Endometrial microvascular endothelial cells (primary cell): ENCODE data around the gene SPRR1B. TPM values are rescaled to one million over a fixed set of nuclear protein-coding genes. Genes with fewer than 3 reads are reported as not detected.
"Not testable (repeated sequence)": the region's sequence is repeated elsewhere in the genome, so short reads cannot be mapped to it uniquely, and the experiment has no call there.

Source experiments
- in situ Hi-C: cut with HindIII; loops from 2 replicates; pipeline ENCODE4 v1.10.0; 2017; ENCODE audit warnings: low sequenced_read_pairs, low pct_unique_long_range_greater_than_20kb; ENCODE audit errors: inconsistent ontology term
- total RNA-seq: library from RNA; depleted of rRNA; stranded (reverse); fragments of >200 nt; gene quantifications from one replicate; pipeline ENCODE4 v1.2.3, GENCODE V29; 2015; ENCODE audit errors: inconsistent ontology term

Gene SPRR1B
- total RNA-seq, 1 donor from 2014 or later, result not detected

GRCh38 chr1:153032073-153032472 is 1.1 kb downstream of the SPRR1B start:
- in situ Hi-C loops, result no loop called here

DNA sequence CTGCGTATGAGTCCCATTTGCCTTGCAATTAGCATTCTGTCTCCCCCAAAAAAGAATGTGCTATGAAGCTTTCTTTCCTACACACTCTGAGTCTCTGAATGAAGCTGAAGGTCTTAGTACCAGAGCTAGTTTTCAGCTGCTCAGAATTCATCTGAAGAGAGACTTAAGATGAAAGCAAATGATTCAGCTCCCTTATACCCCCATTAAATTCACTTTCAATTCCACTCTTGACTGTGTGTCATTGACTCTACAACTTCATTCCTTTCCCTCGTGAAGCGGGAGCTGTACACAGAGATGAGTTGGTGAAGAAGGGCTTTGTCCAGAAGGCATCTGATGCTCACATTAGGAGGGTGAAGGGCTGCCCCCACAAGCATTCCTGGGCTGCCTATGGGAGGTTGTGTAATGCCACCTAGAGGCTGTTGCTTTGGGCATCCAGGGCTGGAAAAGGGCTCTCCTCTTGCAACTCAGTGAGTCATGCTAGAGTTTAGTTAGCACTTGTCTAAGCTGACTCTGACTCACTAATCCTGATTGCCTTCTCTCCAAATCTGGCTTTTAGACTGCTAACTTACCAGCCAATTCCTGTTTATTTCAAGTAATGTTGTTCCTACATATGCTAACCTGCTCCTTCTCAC is 1.8 kb downstream of the SPRR1B start:
- in situ Hi-C loops, result no loop called here

DNA sequence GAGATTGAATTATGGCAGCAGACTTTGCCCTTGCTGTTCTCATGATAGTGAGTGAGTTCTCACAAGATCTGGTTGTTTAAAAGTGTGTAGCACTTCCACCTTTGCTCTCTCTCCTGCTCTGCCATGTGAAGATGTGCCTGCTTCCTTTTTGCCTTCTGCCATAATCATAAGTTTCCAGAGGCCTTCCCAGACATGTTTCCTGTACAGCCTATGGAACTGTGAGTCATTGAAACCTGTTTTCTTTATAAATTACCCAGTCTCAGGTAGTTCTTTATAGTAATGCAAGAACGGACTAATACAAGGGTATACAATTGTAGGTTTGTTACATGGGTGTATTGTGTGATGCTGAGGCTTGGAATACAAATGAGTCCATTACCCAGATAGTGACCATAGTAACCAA is 4.2 kb downstream of the SPRR1B start:
- in situ Hi-C loops, result no loop called here

DNA sequence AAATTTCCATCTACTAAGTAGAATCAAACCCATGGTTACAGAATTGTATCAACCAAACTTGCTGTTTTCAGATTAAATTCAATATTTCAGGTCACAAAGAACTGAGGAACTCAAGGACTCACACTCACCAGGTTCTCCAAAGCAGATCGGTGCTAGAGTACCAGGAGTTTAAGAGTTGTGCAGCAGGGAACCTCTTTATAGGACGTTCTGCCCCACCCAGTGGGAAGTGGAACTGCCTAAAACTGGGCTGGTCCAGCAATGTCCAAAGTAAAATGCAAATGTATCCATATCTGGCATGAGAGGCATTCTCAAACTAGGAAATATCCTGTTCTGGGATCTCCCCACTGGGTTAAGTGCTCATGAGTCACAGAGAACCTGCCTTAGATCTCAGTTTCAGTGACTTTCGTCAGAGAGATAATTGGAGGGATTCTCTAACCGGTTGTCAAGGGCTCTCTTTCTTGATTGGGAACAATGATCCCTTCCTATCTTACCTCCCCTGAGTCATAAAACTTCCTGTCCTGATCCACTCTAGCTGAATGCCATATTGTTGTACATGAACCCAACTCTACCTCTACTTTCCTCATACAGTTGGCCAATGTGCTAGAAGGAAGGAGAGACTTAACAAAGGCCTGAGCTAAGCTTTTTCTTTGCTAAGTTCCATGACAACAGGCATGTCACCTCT is 10.1 kb downstream of the SPRR1B start, which contains the start of gene SPRR2D:
Gene SPRR2D, minus strand, starts transcription at position 171 of the 682 bp plus-strand sequence. CDS start 774 bp downstream, outside the sequence.
- in situ Hi-C loops, result no loop called here

GRCh38 chr1:153049211-153049610 is 18.2 kb downstream of the SPRR1B start:
- in situ Hi-C loops, result no loop called here

DNA sequence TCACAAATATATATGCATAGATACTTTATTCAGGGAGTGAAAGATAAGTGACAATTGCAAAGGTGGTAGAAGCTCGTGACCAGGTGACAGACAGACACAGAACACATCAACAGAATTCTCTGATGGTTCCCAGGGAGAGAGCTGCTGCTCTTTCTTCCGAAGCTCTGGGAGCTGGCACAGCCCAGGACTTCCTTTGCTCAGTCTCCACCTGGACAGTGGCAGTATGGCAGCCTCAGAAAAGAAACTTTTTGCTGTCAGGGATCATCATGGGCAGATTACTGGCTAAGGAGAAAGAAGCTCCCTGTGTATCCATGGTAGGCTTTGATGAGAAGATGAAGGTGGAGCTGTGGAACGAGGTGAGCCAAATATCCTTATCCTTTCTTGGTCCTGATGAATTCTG is 25.1 kb downstream of the SPRR1B start:
- in situ Hi-C loops, result not testable (repeated sequence)

DNA sequence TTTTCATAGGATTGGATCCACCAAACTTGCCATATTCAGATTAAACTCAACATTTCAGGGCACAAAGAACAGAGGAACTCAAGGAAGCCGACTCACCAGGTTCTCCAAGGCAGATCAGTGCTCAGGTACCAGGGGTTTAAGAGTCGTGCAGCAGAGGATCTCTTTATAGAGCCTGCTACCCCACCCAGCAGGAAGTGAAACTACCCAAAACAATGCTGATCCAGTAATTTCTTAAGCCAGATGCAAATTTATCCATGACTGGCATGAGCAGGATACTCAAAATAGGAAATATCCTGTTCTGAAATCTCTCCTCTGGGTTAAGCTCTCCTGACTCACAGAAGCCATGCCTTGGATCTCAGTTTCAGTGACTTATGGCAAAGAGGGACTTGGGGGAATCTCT is 26.4 kb downstream of the SPRR1B start, which contains the start of gene SPRR2A:
Gene SPRR2A, minus strand, starts transcription at position 138 of the 400 bp plus-strand sequence. CDS start 777 bp downstream, outside the sequence.
- in situ Hi-C loops, result no loop called here

GRCh38 chr1:153058154-153058553 is 27.2 kb downstream of the SPRR1B start:
- in situ Hi-C loops, result no loop called here

GRCh38 chr1:153058826-153059784 is 28.1 kb downstream of the SPRR1B start:
- in situ Hi-C loops, result no loop called here

DNA sequence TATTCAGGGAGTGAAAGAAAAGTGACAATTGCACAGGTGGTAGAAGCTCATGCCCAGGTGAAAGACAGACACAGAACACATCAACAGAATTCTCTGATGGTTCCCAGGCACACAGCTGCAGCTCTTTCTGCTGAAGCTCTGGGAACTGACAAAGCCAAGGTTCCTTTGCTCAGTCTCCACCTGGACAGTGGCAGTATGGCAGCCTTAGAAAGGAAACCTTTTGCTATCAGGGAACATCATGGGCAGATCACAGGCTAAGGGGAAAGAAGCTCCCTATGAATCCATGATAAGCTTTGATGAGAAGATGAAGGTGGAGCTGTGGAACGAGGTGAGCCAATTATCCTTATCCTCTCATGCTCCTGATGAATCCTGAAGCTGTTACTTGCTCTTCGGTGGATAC is 39.2 kb downstream of the SPRR1B start:
- in situ Hi-C loops, result no loop called here

- in situ Hi-C loops, result no loop called here
Observed at GRCh38 chr1:153071511-153071910, 40.5 kb downstream of the SPRR1B start, which contains the start of gene SPRR2B. Gene SPRR2B, minus strand, starts transcription at chr1:153071611. Its CDS starts 772 bp downstream, at chr1:153070839.

- in situ Hi-C loops, result no loop called here
Observed at GRCh38 chr1:153072806-153073726, 42.1 kb downstream of the SPRR1B start.

DNA sequence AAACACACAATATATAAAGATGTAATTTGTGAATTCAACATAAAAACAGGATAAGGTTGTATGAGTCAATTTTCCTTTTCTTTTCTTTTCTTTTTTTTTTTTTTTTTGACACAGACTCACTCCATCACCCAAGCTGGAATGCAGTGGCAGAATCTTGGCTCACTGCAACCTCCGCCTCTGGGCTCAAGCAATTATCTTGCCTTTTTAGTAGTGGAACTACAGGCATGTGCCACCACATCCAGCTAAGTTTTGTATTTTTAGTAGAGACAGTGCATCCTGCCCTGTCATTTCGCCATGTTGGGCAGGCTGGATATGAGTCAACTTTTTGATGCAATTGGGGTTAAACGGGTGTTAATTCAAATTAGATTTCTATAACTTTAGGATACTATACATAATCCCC is 50.7 kb downstream of the SPRR1B start:
- in situ Hi-C loops, result no loop called here

Other genes with a start within 250 kb of the SPRR1B start
- gene LCE1E, start 244.9 kb upstream of the SPRR1B start, total RNA-seq, result not detected
- gene LCE1D, start 234.5 kb upstream of the SPRR1B start, total RNA-seq, result not detected
- not detected for gene LCE1C, start 224.6 kb upstream of the SPRR1B start, total RNA-seq
- not detected for gene LCE1B, start 219.2 kb upstream of the SPRR1B start, total RNA-seq
- gene LCE1A, start 203.7 kb upstream of the SPRR1B start, total RNA-seq, result not detected
- not detected for gene LCE6A, start 188.3 kb upstream of the SPRR1B start, total RNA-seq
- not detected for gene LCE7A, start 171.2 kb upstream of the SPRR1B start, total RNA-seq
- not detected for gene SMCP, start 152.9 kb upstream of the SPRR1B start, total RNA-seq
- gene IVL, start 122.7 kb upstream of the SPRR1B start, total RNA-seq, result not detected
- gene SPRR5, start 84.0 kb upstream of the SPRR1B start, total RNA-seq, result not detected
- gene SPRR4, start 60.6 kb upstream of the SPRR1B start, total RNA-seq, result not detected
- not detected for gene SPRR1A, start 47.1 kb upstream of the SPRR1B start, total RNA-seq
- not detected for gene SPRR3, start 29.5 kb upstream of the SPRR1B start, total RNA-seq
- not detected for gene SPRR2D, start 9.9 kb downstream of the SPRR1B start, total RNA-seq
- gene SPRR2A, start 26.3 kb downstream of the SPRR1B start, total RNA-seq, result not detected
- gene SPRR2B, start 40.4 kb downstream of the SPRR1B start, total RNA-seq, result not detected
- not detected for gene SPRR2E, start 63.3 kb downstream of the SPRR1B start, total RNA-seq
- gene SPRR2F, start 82.3 kb downstream of the SPRR1B start, total RNA-seq, result not detected
- not detected for gene SPRR2G, start 119.7 kb downstream of the SPRR1B start, total RNA-seq
- not detected for gene LELP1, start 172.2 kb downstream of the SPRR1B start, total RNA-seq
- not detected for gene PRR9, start 186.4 kb downstream of the SPRR1B start, total RNA-seq
- gene LORICRIN, start 228.5 kb downstream of the SPRR1B start, total RNA-seq, result not detected